ENCODE results near the gene NRP1.

- TF ChIP-seq POLR2A (IDR thresholded peaks at IDR 0.05), result no peak
- no peak for TF ChIP-seq CTCF (IDR thresholded peaks at IDR 0.05)
Measured at GRCh38 chr10:33263453-33263852, 71.0 kb downstream of the NRP1 start.
